ENCODE results near the gene HIF3A. TPM values are rescaled to one million over a fixed set of nuclear protein-coding genes. Genes with fewer than 3 reads are reported as not detected.

HIF3A gene
- total and polyA plus RNA-seq, 9 of the 15 experiments (the other 6 are each of a cell fraction or from before 2014, with no cell fraction given) = 0.29 TPM; not detected in 8

DNA sequence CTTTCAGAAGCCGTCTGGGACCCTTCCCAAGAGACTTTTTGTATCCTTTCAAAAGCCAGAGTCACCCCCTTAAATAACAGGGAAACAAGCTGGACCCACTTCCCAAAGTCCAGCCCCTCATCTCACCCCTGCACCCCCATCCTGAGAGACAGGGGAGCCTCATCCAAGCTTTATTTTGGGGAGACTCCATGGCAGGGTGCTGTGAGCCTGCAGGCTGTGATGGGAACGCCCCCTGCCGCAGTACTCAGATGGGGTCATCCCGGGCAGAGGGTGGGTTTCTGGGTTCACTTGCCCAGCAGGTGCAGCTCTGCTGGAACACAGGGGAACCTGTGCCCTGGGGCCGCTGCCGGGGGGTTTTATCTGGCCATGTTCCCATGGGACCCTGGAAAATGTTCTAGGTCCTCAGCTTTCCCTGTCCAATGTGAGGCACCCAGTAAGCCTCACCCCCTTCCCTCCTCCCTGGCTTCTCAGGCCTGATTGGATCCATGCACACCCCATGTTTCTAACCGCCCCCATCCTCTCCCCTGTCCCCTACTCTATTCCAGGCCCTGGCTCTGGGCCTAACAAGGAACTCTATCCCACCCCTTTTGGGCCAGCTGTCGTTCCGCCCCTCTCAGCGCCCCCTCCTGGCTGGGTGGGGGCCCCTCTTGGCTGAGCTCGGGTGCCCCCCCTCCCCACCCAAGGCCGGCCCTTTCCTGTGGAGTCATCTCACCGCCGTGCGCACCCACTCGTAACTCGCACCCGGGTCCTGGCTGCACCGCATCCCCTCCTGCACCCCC, 1.0 kb downstream of the HIF3A start (continued):
- TF ChIP-seq, protein P1, sequence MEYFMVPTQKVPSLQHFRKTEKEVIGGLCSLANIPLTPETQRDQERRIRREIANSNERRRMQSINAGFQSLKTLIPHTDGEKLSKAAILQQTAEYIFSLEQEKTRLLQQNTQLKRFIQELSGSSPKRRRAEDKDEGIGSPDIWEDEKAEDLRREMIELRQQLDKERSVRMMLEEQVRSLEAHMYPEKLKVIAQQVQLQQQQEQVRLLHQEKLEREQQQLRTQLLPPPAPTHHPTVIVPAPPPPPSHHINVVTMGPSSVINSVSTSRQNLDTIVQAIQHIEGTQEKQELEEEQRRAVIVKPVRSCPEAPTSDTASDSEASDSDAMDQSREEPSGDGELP (CRISPR knock-in tag; IDR thresholded peaks at IDR 0.05; ENCODE audit: borderline replicate concordance) = peak; percentile 34; the same call in 1 of the 2 replicates
- TF ChIP-seq, protein P2, sequence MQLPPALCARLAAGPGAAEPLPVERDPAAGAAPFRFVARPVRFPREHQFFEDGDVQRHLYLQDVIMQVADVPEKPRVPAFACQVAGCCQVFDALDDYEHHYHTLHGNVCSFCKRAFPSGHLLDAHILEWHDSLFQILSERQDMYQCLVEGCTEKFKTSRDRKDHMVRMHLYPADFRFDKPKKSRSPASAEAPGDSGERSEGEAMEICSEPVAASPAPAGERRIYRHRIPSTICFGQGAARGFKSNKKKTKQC (CRISPR knock-in tag; IDR thresholded peaks at IDR 0.05) = no peak
- no peak for TF ChIP-seq ZNF436 (CRISPR knock-in tag; IDR thresholded peaks at IDR 0.05)
- TF ChIP-seq, protein P3, sequence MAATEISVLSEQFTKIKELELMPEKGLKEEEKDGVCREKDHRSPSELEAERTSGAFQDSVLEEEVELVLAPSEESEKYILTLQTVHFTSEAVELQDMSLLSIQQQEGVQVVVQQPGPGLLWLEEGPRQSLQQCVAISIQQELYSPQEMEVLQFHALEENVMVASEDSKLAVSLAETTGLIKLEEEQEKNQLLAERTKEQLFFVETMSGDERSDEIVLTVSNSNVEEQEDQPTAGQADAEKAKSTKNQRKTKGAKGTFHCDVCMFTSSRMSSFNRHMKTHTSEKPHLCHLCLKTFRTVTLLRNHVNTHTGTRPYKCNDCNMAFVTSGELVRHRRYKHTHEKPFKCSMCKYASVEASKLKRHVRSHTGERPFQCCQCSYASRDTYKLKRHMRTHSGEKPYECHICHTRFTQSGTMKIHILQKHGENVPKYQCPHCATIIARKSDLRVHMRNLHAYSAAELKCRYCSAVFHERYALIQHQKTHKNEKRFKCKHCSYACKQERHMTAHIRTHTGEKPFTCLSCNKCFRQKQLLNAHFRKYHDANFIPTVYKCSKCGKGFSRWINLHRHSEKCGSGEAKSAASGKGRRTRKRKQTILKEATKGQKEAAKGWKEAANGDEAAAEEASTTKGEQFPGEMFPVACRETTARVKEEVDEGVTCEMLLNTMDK (IDR thresholded peaks at IDR 0.05; ENCODE audit: borderline replicate concordance, insufficient read depth, low read depth, low read length, poor library complexity, severe bottlenecking) = peak; percentile 53
- no peak for TF ChIP-seq MEF2D (tag; conservative IDR thresholded peaks at IDR 0.05; ENCODE audit: low read depth)
